Measurements from ENCODE around the gene CD300LF.

DNA sequence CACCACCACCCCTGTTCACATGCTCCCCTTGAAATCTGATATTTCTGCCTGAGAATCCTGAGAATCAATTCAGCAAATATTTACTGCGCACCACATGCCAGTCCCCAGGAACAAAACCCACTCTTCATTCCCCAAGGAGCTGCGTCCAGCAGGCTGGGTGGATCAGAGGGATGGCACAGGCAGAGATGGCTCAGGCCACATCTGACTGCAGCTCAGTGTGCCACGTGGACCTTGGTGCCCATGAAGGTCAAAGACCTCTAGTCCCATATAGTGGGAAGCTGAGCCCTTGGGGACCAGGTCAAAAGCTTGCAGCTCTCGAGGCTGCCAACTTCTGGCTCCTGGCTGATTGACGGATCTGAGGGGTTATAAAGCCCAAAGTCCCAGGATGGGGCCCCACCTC, 31.8 kb downstream of the CD300LF start:
- TF ChIP-seq, protein P1, sequence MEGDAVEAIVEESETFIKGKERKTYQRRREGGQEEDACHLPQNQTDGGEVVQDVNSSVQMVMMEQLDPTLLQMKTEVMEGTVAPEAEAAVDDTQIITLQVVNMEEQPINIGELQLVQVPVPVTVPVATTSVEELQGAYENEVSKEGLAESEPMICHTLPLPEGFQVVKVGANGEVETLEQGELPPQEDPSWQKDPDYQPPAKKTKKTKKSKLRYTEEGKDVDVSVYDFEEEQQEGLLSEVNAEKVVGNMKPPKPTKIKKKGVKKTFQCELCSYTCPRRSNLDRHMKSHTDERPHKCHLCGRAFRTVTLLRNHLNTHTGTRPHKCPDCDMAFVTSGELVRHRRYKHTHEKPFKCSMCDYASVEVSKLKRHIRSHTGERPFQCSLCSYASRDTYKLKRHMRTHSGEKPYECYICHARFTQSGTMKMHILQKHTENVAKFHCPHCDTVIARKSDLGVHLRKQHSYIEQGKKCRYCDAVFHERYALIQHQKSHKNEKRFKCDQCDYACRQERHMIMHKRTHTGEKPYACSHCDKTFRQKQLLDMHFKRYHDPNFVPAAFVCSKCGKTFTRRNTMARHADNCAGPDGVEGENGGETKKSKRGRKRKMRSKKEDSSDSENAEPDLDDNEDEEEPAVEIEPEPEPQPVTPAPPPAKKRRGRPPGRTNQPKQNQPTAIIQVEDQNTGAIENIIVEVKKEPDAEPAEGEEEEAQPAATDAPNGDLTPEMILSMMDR (conservative IDR thresholded peaks at IDR 0.05), result no peak
- no peak for TF ChIP-seq ZFX (IDR thresholded peaks at IDR 0.05)

Measured in C4-2B (cell line).